Measurements from ENCODE around the gene PROM2.

DNA sequence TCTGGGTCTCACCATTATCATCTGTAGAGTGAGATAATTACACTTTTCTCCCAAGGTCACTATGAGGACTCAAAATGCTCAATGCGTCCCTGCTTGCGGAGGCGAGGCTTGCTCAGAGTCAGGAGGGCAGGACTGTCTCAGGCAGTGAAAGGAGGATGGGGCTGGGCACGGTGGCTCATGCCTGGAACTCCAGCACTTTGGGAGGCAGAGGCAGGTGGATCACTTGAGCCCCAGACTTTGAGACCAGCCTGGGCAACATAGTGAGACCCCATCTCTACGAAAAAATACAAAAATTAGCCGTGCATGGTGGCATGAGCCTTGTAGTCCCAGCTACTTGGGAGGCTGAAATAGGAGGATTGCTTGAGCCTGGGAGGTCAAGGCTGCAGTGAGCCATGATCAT, 21.1 kb downstream of the PROM2 start:
- TF ChIP-seq CTCF (conservative IDR thresholded peaks at IDR 0.05) (no peak), ZFX (IDR thresholded peaks at IDR 0.05) (no peak)
